GM12865 (cell line): Measurements from ENCODE around the gene COG6.

Experiments used
- DNase-seq: peaks from one replicate; pipeline ENCODE4 v3.0.0; 2010; ENCODE audit warnings: low read depth
- H3K4me3 ChIP-seq: 2 replicates; pipeline ENCODE4 v1.5.1; 2011; ENCODE audit warnings: mild to moderate bottlenecking, low read depth, low read length, control low read depth
- TF ChIP-seq, protein P1 (sequence below): IDR thresholded peaks from 2 replicates; pipeline ENCODE4 v1.5.1; 2011; ENCODE audit warnings: low read length, control low read depth, low read depth, inconsistent platforms; ENCODE audit not compliant: insufficient read depth; ENCODE audit errors: missing control alignments

Gene COG6

GRCh38 chr13:39777021-39777420, 121.6 kb downstream of the COG6 start:
- DNase-seq = no peak

DNA sequence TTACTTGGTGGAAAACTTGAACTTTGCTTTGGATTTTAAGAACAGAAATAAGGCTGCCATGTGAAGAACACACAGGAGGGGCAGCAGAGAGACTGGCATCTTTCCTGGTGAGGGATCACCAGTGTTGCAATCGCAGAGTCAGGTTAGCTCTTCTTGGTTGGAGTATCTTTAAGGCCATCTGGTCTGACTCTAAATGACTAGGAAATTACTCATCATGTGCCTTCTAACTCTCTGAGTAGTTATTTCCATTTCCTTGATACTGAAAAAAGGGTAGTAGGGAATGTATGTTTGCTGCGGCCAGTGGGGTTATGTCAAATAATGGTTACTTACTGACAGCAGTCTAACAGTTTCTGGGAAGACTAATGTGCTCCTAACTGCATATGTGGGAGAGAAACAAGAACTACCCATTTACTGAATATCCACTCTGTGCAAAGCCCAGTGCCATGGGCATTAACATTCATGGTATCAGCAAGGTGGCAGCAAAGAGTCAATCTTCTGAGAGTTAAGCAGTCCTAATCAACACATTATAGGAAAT, 122.1 kb downstream of the COG6 start:
- TF ChIP-seq, protein P1, sequence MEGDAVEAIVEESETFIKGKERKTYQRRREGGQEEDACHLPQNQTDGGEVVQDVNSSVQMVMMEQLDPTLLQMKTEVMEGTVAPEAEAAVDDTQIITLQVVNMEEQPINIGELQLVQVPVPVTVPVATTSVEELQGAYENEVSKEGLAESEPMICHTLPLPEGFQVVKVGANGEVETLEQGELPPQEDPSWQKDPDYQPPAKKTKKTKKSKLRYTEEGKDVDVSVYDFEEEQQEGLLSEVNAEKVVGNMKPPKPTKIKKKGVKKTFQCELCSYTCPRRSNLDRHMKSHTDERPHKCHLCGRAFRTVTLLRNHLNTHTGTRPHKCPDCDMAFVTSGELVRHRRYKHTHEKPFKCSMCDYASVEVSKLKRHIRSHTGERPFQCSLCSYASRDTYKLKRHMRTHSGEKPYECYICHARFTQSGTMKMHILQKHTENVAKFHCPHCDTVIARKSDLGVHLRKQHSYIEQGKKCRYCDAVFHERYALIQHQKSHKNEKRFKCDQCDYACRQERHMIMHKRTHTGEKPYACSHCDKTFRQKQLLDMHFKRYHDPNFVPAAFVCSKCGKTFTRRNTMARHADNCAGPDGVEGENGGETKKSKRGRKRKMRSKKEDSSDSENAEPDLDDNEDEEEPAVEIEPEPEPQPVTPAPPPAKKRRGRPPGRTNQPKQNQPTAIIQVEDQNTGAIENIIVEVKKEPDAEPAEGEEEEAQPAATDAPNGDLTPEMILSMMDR = peak; percentile 24
- DNase-seq = peak; percentile 51
- no peak overlapping the region for H3K4me3 ChIP-seq

More at GRCh38 chr13:39777021-39777420, 121.6 kb downstream of the COG6 start:
- H3K4me3 ChIP-seq = no peak overlapping the region
- TF ChIP-seq, protein P1 = no peak

GRCh38 chr13:39779337-39780265, 124.1 kb downstream of the COG6 start:
- TF ChIP-seq, protein P1 = no peak
- peak; percentile 51 for DNase-seq
- H3K4me3 ChIP-seq = no peak overlapping the region

DNA sequence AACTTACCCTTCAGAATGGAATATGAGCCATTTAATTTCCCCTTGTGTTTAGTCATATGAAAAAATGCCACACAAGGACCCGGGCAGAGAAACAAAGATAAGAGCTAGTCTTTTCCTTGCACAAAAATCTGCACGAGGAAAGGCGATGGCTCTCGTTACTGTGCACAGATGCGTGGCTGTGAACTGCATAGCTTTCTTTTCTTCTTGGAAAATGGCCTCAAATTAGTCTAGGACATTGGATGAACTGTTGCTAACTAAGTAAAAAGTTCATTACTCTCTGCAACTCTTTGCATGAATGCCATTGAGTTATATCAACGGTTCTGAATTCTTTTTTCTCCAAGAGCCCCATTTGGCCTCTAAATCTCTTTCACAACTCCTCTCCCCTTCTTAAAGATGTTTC, 125.2 kb downstream of the COG6 start:
- TF ChIP-seq, protein P1 = no peak
- no peak overlapping the region for H3K4me3 ChIP-seq
- DNase-seq = no peak

DNA sequence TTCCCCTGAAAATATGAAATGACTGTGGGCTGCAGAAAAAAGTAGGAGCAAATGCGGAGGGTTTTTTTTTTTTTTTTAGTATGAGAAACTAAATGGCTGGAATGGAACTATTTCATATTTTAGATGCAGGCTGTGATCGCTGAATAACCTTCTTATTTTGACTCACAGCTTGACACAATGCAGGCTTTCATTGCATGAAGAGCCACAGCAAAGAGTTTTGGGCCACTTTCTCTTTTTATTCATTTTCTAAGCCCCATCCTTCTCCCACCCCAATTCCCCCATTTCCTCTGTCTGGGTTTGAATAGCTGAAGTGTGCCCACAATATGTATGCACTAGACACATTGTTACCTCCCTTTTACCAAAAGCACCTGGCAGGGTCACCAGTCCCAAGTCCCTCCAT, 125.9 kb downstream of the COG6 start:
- H3K4me3 ChIP-seq = no peak overlapping the region
- DNase-seq = no peak
- TF ChIP-seq, protein P1 = no peak

DNA sequence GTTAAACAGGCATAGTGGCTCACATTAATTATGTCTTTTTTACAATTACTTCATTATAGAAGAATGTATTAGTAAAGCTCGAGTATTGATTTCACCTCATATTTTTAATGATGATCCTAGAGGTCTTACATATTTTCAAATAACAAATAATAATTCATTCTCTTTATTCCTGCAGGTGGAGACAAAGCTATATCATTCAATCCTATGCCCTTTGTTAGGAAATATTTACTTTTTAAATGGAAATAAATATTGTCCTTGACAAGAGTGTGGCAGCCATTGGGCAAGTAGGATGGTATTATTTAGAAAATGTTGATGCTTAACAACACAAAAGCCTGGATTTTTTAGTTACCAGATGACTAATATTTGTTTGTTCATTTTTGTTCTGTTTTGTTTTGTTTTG, 127.6 kb downstream of the COG6 start:
- no peak overlapping the region for H3K4me3 ChIP-seq
- no peak for DNase-seq
- TF ChIP-seq, protein P1 = no peak
